Esophagus mucosa (tissue), 1 donor: Measurements from ENCODE around the gene ABCD4. TPM values are rescaled to one million over a fixed set of nuclear protein-coding genes. Genes with fewer than 3 reads are reported as not detected.
"Not testable (repeated sequence)": the region's sequence is repeated elsewhere in the genome, so short reads cannot be mapped to it uniquely, and the experiment has no call there.

Experiments
- ATAC-seq: fragments of 200-7000 bp; cut with Tn5 transposase; one replicate; pipeline ENCODE4 v1.9.1; 2020
- total RNA-seq: library from RNA; stranded (reverse); gene quantifications from one replicate; pipeline ENCODE4 v1.2.4, GENCODE V29; 2023
- donor health status: DM: yes; HTN: yes; CAD: no.

The ABCD4 gene
- total RNA-seq = 18.1 TPM

- ATAC-seq = peak; percentile 94
Measured at GRCh38 chr14:74302634-74303569, at the start of gene ABCD4. TSS of gene ABCD4 (minus strand) at chr14:74302934. CDS start at chr14:74302912, 22 bp downstream.

GRCh38 chr14:74350928-74351323, 48.2 kb upstream of the ABCD4 start:
- ATAC-seq = no peak

- no peak for ATAC-seq
Measured at GRCh38 chr14:74350211-74350927, 47.6 kb upstream of the ABCD4 start.

- ATAC-seq = no peak
Measured at GRCh38 chr14:74349757-74350156, 47.0 kb upstream of the ABCD4 start.

GRCh38 chr14:74348735-74349463, 46.2 kb upstream of the ABCD4 start:
- peak; percentile 8 for ATAC-seq

GRCh38 chr14:74348241-74348734, 45.6 kb upstream of the ABCD4 start, which contains the start of gene VRTN:
TSS of gene VRTN (plus strand) at chr14:74348471. CDS start at chr14:74356784, 8,313 bp downstream.
- ATAC-seq = no peak

- peak; percentile 49 for ATAC-seq
Measured at GRCh38 chr14:74347795-74348100, 45.0 kb upstream of the ABCD4 start.

GRCh38 chr14:74347097-74347794, 44.5 kb upstream of the ABCD4 start:
- ATAC-seq = no peak

GRCh38 chr14:74346341-74346740, 43.6 kb upstream of the ABCD4 start:
- no peak for ATAC-seq

GRCh38 chr14:74333909-74334308, 31.2 kb upstream of the ABCD4 start:
- no peak for ATAC-seq

- ATAC-seq = not testable (repeated sequence)
Measured at GRCh38 chr14:74329950-74330552, 27.3 kb upstream of the ABCD4 start.

- ATAC-seq = no peak
Measured at GRCh38 chr14:74326369-74327152, 23.8 kb upstream of the ABCD4 start.

- no peak for ATAC-seq
Measured at GRCh38 chr14:74325446-74325845, 22.7 kb upstream of the ABCD4 start.

GRCh38 chr14:74324931-74325361, 22.2 kb upstream of the ABCD4 start:
- ATAC-seq = no peak

- ATAC-seq = no peak
Measured at GRCh38 chr14:74314576-74314975, 11.8 kb upstream of the ABCD4 start.

GRCh38 chr14:74313601-74314000, 10.9 kb upstream of the ABCD4 start:
- ATAC-seq = no peak

- ATAC-seq = no peak
Measured at GRCh38 chr14:74312161-74312560, 9.4 kb upstream of the ABCD4 start.

- no peak for ATAC-seq
Measured at GRCh38 chr14:74309125-74310022, 6.6 kb upstream of the ABCD4 start.

- ATAC-seq = no peak
Measured at GRCh38 chr14:74308695-74309094, 6.0 kb upstream of the ABCD4 start.

- peak; percentile 74 for ATAC-seq
Measured at GRCh38 chr14:74302152-74302628, 544 bp downstream of the ABCD4 start.
